AG09309 (cell line): ENCODE data around the gene ATG5.
A peak's percentile ranks its signal among the peaks of the same experiment; 100 is the strongest.

Source experiments
- DNase-seq: peaks from one replicate; pipeline ENCODE4 v3.0.0-alpha.2; 2010; ENCODE audit warnings: low read depth
- H3K4me3 ChIP-seq: 2 replicates; pipeline ENCODE4 v1.5.1; 2011; ENCODE audit warnings: mild to moderate bottlenecking, low read depth, low read length, moderate library complexity; ENCODE audit not compliant: control insufficient read depth
- CTCF ChIP-seq: IDR thresholded peaks from 2 replicates; pipeline ENCODE4 v1.5.1; 2011; ENCODE audit warnings: mild to moderate bottlenecking, low read depth, low read length, inconsistent platforms; ENCODE audit not compliant: insufficient read depth, control insufficient read depth; ENCODE audit errors: missing control alignments

Gene ATG5

GRCh38 chr6:106194949-106195921 is 130.3 kb downstream of the ATG5 start:
- no peak for TF ChIP-seq CTCF
- DNase-seq = peak; percentile 17

GRCh38 chr6:106192824-106193223 is 132.7 kb downstream of the ATG5 start:
- TF ChIP-seq CTCF = no peak
- no peak overlapping the region for H3K4me3 ChIP-seq
- DNase-seq = peak; percentile 20

More at GRCh38 chr6:106194949-106195921, 130.3 kb downstream of the ATG5 start:
- H3K4me3 ChIP-seq = no peak overlapping the region

- TF ChIP-seq CTCF = no peak
- no peak for DNase-seq
- no peak overlapping the region for H3K4me3 ChIP-seq
These were observed 137.3 kb downstream of the ATG5 start for GRCh38 chr6:106188104-106188794.

GRCh38 chr6:106187424-106187982 is 138.1 kb downstream of the ATG5 start:
- no peak for TF ChIP-seq CTCF
- no peak overlapping the region for H3K4me3 ChIP-seq
- no peak for DNase-seq

- no peak for DNase-seq
- no peak for TF ChIP-seq CTCF
- no peak overlapping the region for H3K4me3 ChIP-seq
These were observed 138.8 kb downstream of the ATG5 start for GRCh38 chr6:106186714-106187113.

- no peak overlapping the region for H3K4me3 ChIP-seq
- no peak for DNase-seq
These were observed 139.4 kb downstream of the ATG5 start for GRCh38 chr6:106186172-106186571.

More at GRCh38 chr6:106186172-106186571, 139.4 kb downstream of the ATG5 start:
- no peak for TF ChIP-seq CTCF
